OCI-LY3 (cell line): ENCODE results near the gene LDB2.

ENCODE experiments used
- H2AFZ ChIP-seq: fragments of 200-600, 300-600 bp; shearing (Covaris generic); 2 replicates; pipeline ENCODE4 v1.6.0; 2014; ENCODE audit warnings: antibody characterized with exemption, low read depth, low read length
- H3K27ac ChIP-seq: fragments of 200-600, 300-600 bp; sonication (generic); 2 replicates; pipeline ENCODE4 v1.5.1; 2014; ENCODE audit warnings: mild to moderate bottlenecking, low read length, moderate library complexity, mixed read lengths
- H3K27me3 ChIP-seq: fragments of 200-600, 300-600 bp; sonication (generic); 2 replicates; pipeline ENCODE4 v1.6.1; 2014; ENCODE audit warnings: low read depth, low read length, mixed read lengths
- H3K36me3 ChIP-seq: fragments of 200-600, 300-600 bp; sonication (generic); replicated peaks from 2 replicates; pipeline ENCODE3; 2014; ENCODE audit warnings: low read depth, low read length, mixed read lengths
- H3K4me1 ChIP-seq: fragments of 300-600, 200-600 bp; sonication (generic); 2 replicates; pipeline ENCODE4 v1.6.1; 2014; ENCODE audit warnings: low read length, mixed read lengths
- H3K4me2 ChIP-seq: fragments of 200-600, 300-600 bp; sonication (generic); 2 replicates; pipeline ENCODE4 v1.6.1; 2014; ENCODE audit warnings: low read length, mixed read lengths
- H3K4me3 ChIP-seq: fragments of 300-600, 200-600 bp; sonication (generic); 2 replicates; pipeline ENCODE4 v1.5.1; 2014; ENCODE audit warnings: antibody characterized with exemption, mild to moderate bottlenecking, low read length, moderate library complexity
- H3K79me2 ChIP-seq: fragments of 300-600, 200-600 bp; shearing (Covaris generic); 2 replicates; pipeline ENCODE4 v1.6.1; 2014; ENCODE audit warnings: mild to moderate bottlenecking, low read length, mixed read lengths
- H3K9ac ChIP-seq: fragments of 300-600, 200-600 bp; shearing (Covaris generic); 2 replicates; pipeline ENCODE4 v1.6.0; 2014; ENCODE audit warnings: mild to moderate bottlenecking, low read length, moderate library complexity
- H3K9me3 ChIP-seq: fragments of 200-600, 300-600 bp; shearing (Covaris generic); 2 replicates; pipeline ENCODE4 v1.6.1; 2014; ENCODE audit warnings: low read length, mixed read lengths; ENCODE audit not compliant: insufficient read depth
- H4K20me1 ChIP-seq: fragments of 200-600, 300-600 bp; sonication (generic); 2 replicates; pipeline ENCODE4 v1.6.1; 2016; ENCODE audit warnings: low read length, mixed read lengths; ENCODE audit not compliant: insufficient read depth
- CTCF ChIP-seq: fragments of 200-600, 300-600 bp; sonication (generic); IDR thresholded peaks from 2 replicates; pipeline ENCODE4 v1.5.1; 2014; ENCODE audit warnings: antibody characterized with exemption, low read length, low read depth
- EZH2phosphoT487 ChIP-seq: fragments of 200-600 bp; shearing (Covaris generic); IDR thresholded peaks from 2 replicates; pipeline ENCODE4 v1.6.1; 2018; ENCODE audit warnings: antibody characterized with exemption, mixed run types, low read depth

The LDB2 gene

GRCh38 chr4:16728111-16728510 lies 170.3 kb downstream of the LDB2 start:
- no peak overlapping the region for H3K4me3 ChIP-seq
- no peaks in the 10 kb centered on the region for H3K4me1 ChIP-seq
- no peak overlapping the region for H2AFZ ChIP-seq
- no peak overlapping the region for H3K9ac ChIP-seq
- no peaks in the 10 kb centered on the region for H4K20me1 ChIP-seq
- H3K79me2 ChIP-seq: no peaks in the 10 kb centered on the region
- no peaks in the 10 kb centered on the region; the same call in 1 of the 2 replicates for H3K9me3 ChIP-seq
- no peak overlapping the region for H3K27ac ChIP-seq
- H3K36me3 ChIP-seq: no peaks in the 10 kb centered on the region
- TF ChIP-seq EZH2phosphoT487: no peak
- no peak for TF ChIP-seq CTCF
- H3K27me3 ChIP-seq: peaks cover 5% of the 10 kb centered on the region; the same call in 1 of the 2 replicates
- H3K4me2 ChIP-seq: no peak overlapping the region

- Histone ChIP-seq H2AFZ (no peak overlapping the region), H3K36me3 (no peaks in the 10 kb centered on the region), H3K79me2 (no peaks in the 10 kb centered on the region), H3K4me3 (no peak overlapping the region), H4K20me1 (no peaks in the 10 kb centered on the region), H3K27me3 (peaks cover 5% of the 10 kb centered on the region; the same call in 1 of the 2 replicates), H3K4me2 (no peak overlapping the region), H3K9me3 (no peaks in the 10 kb centered on the region; the same call in 1 of the 2 replicates), H3K27ac (no peak overlapping the region), H3K4me1 (no peaks in the 10 kb centered on the region), H3K9ac (no peak overlapping the region)
- no peak for TF ChIP-seq EZH2phosphoT487
- TF ChIP-seq CTCF: no peak
Observed at GRCh38 chr4:16727218-16727617, 171.2 kb downstream of the LDB2 start.

- TF ChIP-seq CTCF: no peak
- no peak for TF ChIP-seq EZH2phosphoT487
- Histone ChIP-seq H3K27ac (no peak overlapping the region), H3K79me2 (no peaks in the 10 kb centered on the region), H3K4me3 (no peak overlapping the region), H3K4me1 (peaks cover 2% of the 10 kb centered on the region; the same call in 1 of the 2 replicates), H3K4me2 (no peak overlapping the region), H3K9ac (no peak overlapping the region), H2AFZ (no peak overlapping the region), H3K9me3 (no peaks in the 10 kb centered on the region; the same call in 1 of the 2 replicates), H3K27me3 (peaks cover 5% of the 10 kb centered on the region; the same call in 1 of the 2 replicates), H4K20me1 (no peaks in the 10 kb centered on the region), H3K36me3 (no peaks in the 10 kb centered on the region)
Observed at GRCh38 chr4:16726368-16727050, 171.9 kb downstream of the LDB2 start.

GRCh38 chr4:16725252-16725651 lies 173.2 kb downstream of the LDB2 start:
- Histone ChIP-seq H3K27ac (no peak overlapping the region), H2AFZ (no peak overlapping the region), H3K79me2 (no peaks in the 10 kb centered on the region), H3K4me1 (peaks cover 2% of the 10 kb centered on the region; the same call in 1 of the 2 replicates), H3K9me3 (no peaks in the 10 kb centered on the region), H3K27me3 (peaks cover 5% of the 10 kb centered on the region; the same call in 1 of the 2 replicates), H3K4me2 (no peak overlapping the region), H3K4me3 (no peak overlapping the region), H4K20me1 (no peaks in the 10 kb centered on the region), H3K9ac (no peak overlapping the region), H3K36me3 (no peaks in the 10 kb centered on the region)
- no peak for TF ChIP-seq CTCF
- TF ChIP-seq EZH2phosphoT487: no peak
